GM12864 (cell line): Measurements from ENCODE around the gene PRLR.

Experiments used
- DNase-seq: peaks from one replicate; pipeline ENCODE4 v3.0.0-alpha.2; 2011; ENCODE audit warnings: low read depth
- H3K4me3 ChIP-seq: 2 replicates; pipeline ENCODE4 v1.5.1; 2011; ENCODE audit warnings: mild to moderate bottlenecking, low read depth, low read length, control low read depth
- CTCF ChIP-seq: IDR thresholded peaks from 2 replicates; pipeline ENCODE4 v1.5.1; 2011; ENCODE audit warnings: low read depth, mild to moderate bottlenecking, moderate library complexity, low read length, control low read depth, inconsistent platforms; ENCODE audit errors: missing control alignments

Gene PRLR

GRCh38 chr5:35153375-35153932 is 76.8 kb downstream of the PRLR start:
- H3K4me3 ChIP-seq, result no peak overlapping the region
- no peak for TF ChIP-seq CTCF
- DNase-seq, result no peak

GRCh38 chr5:35152733-35153132 is 77.6 kb downstream of the PRLR start:
- H3K4me3 ChIP-seq, result no peak overlapping the region
- no peak for DNase-seq
- TF ChIP-seq CTCF, result no peak

GRCh38 chr5:35151146-35151920 is 79.0 kb downstream of the PRLR start:
- no peak overlapping the region for H3K4me3 ChIP-seq
- no peak for TF ChIP-seq CTCF
- no peak for DNase-seq

- no peak for DNase-seq
- TF ChIP-seq CTCF, result no peak
- H3K4me3 ChIP-seq, result no peak overlapping the region
These were observed 81.2 kb downstream of the PRLR start for GRCh38 chr5:35149041-35149440.

- no peak for DNase-seq
- no peak overlapping the region for H3K4me3 ChIP-seq
- no peak for TF ChIP-seq CTCF
These were observed 83.9 kb downstream of the PRLR start for GRCh38 chr5:35146406-35146805.

- no peak for DNase-seq
- no peak overlapping the region for H3K4me3 ChIP-seq
- TF ChIP-seq CTCF, result no peak
These were observed 84.5 kb downstream of the PRLR start for GRCh38 chr5:35145691-35146317.
